GM19455 (cell line): Measurements from ENCODE around the gene CES4A.

Source experiments
- ATAC-seq: cut with Tn5 transposase; IDR thresholded peaks from one replicate; pipeline ENCODE4 v1.9.1; 2021; ENCODE audit not compliant: unreplicated experiment

Gene CES4A

DNA sequence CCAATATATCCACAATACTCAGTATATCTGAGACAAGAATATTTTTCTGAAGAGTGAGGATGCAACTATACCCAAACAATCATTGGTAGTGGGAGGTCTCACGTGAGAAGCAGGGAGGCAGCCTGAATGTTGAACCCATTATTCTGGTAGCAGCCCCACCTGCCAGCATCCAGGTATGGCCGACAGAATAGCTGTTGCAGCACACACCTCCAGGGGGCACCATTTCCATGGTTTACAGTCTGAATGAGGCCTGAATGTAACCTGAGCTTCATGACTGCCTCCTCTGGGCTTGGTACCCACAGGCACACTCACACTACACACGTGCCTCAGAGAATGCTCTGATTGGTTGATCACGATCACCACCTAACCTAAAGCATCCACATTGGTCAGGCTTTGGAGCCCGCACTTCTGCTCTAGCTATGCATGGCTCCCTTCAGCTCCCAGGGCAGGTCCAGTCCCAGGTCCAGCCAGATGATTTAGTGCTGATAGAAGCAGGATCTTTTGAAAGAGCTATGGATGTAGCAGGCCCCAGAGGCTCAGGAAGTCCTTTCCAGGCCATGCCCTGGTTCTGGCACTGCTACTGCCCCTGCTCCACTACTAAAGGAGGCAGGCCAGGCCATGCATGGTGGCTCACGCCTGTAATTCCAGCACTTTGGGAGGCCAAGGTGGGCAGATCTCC lies 29.6 kb downstream of the CES4A start:
- peak; percentile 82 for ATAC-seq

DNA sequence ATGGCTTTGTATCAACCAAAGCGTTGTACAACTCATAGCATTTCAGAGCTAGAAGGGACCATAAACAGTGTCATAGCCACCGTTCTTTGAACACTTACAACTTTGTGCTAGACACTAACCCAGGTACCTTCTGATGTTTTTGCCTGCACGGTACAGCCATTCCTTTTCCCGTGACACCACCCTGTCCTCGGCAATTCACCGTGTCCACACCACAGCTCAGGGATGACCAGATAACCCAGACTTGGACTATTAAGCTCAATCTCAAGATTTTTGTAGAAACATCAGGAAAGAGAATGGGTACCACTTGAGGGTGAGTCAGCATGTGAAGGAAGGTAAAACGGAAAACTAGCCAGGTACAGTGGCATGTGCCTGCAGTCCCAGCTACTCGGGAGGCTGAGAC lies 30.8 kb downstream of the CES4A start:
- ATAC-seq, result no peak

DNA sequence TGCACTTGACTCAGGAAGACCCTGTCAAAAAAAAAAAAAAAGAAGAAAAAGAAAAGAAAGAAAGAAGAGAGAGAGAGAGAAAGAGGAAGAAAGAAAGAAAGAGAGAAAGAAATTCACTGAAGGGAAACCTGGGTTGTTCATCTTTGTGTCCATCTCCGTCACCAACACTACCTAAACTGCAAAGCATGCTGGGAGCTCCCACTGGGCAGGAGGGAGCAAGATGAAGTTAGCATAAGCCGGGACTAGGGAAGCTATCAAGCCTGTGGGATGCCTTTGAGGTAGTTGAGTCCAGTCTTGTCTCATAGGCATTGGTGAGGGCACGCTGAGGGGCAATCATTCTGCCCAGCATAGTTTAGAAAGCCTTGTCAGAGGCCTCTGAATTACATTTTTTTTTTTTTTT lies 32.9 kb downstream of the CES4A start:
- ATAC-seq, result no peak

- no peak for ATAC-seq
Observed at GRCh38 chr16:67022531-67023214, 34.3 kb downstream of the CES4A start.

DNA sequence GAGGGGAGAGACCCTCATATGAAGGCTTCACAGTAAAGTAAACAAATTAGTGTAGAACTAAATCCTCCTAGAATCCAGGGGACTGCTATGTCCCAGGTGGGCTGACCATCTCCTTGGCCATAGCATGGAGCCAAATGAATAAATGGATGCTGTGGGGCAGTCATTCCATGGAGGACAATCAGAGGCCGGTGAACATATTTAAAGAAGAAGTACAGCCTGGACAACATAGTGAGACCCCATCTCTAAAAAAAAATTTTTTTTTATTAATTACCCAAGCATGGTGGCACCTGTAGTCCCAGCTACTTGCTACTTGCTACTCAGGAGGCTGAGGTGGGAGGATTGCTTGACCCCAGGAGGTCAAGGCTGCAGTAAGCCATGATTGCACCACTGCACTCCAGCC lies 35.3 kb downstream of the CES4A start:
- ATAC-seq, result no peak

GRCh38 chr16:67024384-67025209 lies 36.2 kb downstream of the CES4A start:
- no peak for ATAC-seq

- ATAC-seq, result no peak
Observed at GRCh38 chr16:67025210-67025550, 36.8 kb downstream of the CES4A start.

- ATAC-seq, result no peak
Observed at GRCh38 chr16:67026570-67026969, 38.2 kb downstream of the CES4A start.

- no peak for ATAC-seq
Observed at GRCh38 chr16:67027046-67027445, 38.7 kb downstream of the CES4A start.

DNA sequence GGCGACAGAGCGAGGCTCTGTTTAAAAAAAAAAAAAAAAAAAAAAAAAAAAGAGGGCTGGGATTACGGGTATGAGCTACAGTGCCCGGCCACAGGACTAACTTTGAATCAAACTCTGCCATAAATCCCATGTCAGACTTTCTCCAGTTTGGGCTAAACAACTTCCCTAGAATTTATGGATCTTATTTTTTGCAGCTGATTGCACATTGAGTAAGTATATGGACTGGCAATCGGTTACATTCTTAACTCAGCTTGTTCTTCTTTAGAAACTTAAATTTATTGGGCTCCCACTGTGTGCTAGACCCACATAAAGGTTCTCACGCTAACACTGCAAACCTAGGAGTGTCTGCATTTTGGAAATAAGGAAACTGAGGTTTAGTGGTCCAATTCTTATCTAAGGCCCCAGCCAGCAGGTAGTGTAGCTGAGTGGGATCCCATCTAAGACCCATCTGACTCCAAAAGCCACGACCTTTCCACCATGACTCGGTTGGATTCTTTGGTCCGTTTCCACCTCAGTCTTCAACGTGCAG lies 39.8 kb downstream of the CES4A start:
- no peak for ATAC-seq

GRCh38 chr16:67028696-67029253 lies 40.4 kb downstream of the CES4A start, which contains the start of gene CBFB:
Gene CBFB, plus strand, starts transcription at chr16:67029149. Its CDS starts 259 bp downstream, at chr16:67029408.
- ATAC-seq, result peak; percentile 68

GRCh38 chr16:67029254-67030096 lies 41.1 kb downstream of the CES4A start:
- ATAC-seq, result peak; percentile 50

DNA sequence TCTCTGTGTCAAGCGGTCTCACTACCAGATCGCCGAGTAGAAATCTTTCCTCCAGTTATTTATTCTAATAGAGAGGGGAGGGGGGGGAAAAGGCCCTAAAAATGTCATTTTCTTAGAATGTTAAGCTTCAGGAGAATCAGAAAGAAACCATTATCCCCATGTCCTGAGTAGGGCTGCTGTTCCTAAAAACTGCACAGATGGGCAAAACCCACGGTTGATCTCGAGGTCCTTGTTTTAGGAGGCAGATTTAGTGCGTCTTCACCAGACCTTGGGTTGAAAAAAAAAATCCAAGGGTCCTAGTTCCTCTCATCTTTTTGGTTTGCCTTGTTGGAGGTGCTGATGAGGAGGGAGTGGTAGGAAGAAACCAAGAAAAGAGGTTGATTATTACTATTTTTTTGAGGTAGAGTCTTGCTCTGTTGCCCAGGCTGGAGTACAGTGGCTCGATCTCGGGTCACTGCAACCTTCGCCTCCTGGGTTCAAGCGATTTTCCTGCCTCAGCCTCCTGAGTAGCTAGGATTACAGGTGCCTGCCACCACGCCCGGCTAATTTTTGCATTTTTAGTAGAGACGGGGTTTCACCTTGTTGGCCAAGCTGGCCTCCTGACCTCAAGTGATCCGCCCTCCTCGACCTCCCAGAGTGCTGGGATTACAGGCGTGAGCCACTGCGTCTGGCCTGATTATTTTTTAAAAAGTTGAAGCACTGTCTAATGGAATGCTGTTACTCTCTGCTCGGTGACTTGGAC lies 42.0 kb downstream of the CES4A start:
- ATAC-seq, result no peak

GRCh38 chr16:67034487-67034886 lies 46.1 kb downstream of the CES4A start:
- ATAC-seq, result no peak

- ATAC-seq, result no peak
Observed at GRCh38 chr16:67035364-67035763, 47.0 kb downstream of the CES4A start.

DNA sequence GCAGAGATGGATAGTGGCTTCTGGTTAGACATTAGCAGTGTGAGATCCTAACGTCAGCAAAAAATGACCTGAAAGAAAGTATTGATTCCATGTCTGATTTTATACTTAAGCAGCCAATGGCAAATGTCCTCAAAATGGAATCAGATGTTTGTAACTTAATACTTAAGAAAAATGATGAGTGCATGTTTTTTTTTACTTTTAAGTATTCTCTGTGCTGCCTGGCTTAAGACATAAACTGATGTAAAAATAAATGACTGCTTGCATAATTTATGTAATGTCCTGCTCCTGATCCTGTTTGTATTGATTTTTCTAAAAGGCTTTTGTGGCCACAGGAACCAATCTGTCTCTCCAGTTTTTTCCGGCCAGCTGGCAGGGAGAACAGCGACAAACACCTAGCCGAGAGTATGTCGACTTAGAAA lies 47.9 kb downstream of the CES4A start:
- no peak for ATAC-seq

- no peak for ATAC-seq
Observed at GRCh38 chr16:67039260-67040020, 51.1 kb downstream of the CES4A start.

- no peak for ATAC-seq
Observed at GRCh38 chr16:67040166-67040565, 51.8 kb downstream of the CES4A start.

DNA sequence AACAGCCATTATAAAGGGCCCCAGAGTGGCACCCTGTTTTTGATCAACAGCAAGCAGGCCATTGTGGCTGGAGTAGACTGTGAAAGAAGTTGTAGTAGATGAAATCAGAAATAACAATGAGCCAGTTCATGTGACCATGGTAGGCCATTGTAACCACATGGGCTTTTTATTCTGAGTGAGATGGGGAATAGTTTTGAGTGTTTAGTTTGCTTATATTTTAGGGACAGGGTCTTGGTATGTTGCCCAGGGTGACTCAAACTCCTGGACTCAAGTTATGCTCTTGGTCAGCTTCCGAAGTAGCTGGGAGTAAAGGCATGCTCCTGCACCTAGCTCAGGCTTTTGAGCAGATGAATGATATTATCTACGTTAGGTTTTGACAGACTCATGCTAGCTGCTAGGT lies 52.5 kb downstream of the CES4A start:
- no peak for ATAC-seq
